Measurements from ENCODE around the gene MRM1. TPM values are rescaled to one million over a fixed set of nuclear protein-coding genes. Genes with fewer than 3 reads are reported as not detected.

MRM1 gene
- total and polyA plus RNA-seq, 9 of the 15 experiments (the other 6 are each of a cell fraction or from before 2014, with no cell fraction given): 0.61 to 28.4 (median 21.5) TPM

DNA sequence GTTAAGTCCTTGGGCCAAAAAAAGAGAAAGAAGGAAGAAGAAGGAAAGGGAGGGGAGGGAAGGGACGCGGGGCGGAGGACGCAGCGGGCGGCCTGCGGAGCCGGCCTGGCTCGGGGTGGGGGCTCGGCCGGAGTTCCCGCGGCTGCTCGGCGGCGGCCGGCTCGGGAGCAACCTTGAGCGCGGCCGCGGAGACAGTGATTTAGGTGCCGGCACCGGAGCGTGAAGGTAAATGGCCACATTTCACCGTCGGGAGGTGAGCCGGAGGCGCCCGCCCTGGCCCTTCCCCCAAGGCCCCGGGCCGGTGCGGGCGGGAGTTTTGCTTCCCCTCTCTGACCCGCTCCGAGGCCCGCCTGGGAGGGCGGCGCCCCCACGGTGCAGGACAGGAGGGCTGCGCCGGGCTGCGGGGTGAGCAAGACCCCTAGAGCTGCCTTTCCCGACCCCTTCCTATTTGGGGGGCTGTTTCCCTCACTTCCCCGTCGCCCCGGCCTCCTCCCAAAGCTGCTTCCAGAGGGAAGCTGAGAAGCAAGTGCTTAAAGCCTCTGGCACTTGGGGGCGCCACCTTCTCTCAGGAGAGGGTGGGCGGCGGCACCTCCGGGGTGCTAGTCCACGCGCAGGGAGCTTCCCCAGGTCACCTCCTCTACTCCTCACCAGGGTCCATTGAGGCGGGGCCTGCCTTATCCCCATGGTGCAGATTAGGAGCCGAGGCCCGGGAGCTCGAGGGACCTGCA is 56.5 kb downstream of the MRM1 start (continued):
- no peak for TF ChIP-seq EWSR1 (IDR thresholded peaks at IDR 0.05; ENCODE audit: borderline replicate concordance, low read depth, partially characterized antibody)
- TF ChIP-seq EZH2 (IDR thresholded peaks at IDR 0.05; ENCODE audit: borderline replicate concordance, low read depth, low read length): no peak
- no peak for TF ChIP-seq EGR1 (conservative IDR thresholded peaks at IDR 0.05)
- TF ChIP-seq, protein P1, sequence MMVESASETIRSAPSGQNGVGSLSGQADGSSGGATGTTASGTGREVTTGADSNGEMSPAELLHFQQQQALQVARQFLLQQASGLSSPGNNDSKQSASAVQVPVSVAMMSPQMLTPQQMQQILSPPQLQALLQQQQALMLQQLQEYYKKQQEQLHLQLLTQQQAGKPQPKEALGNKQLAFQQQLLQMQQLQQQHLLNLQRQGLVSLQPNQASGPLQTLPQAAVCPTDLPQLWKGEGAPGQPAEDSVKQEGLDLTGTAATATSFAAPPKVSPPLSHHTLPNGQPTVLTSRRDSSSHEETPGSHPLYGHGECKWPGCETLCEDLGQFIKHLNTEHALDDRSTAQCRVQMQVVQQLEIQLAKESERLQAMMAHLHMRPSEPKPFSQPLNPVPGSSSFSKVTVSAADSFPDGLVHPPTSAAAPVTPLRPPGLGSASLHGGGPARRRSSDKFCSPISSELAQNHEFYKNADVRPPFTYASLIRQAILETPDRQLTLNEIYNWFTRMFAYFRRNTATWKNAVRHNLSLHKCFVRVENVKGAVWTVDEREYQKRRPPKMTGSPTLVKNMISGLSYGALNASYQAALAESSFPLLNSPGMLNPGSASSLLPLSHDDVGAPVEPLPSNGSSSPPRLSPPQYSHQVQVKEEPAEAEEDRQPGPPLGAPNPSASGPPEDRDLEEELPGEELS (CRISPR knock-in tag; IDR thresholded peaks at IDR 0.05; ENCODE audit: borderline replicate concordance): no peak
- TF ChIP-seq ERF (CRISPR knock-in tag; IDR thresholded peaks at IDR 0.05): no peak
- TF ChIP-seq, protein P2, sequence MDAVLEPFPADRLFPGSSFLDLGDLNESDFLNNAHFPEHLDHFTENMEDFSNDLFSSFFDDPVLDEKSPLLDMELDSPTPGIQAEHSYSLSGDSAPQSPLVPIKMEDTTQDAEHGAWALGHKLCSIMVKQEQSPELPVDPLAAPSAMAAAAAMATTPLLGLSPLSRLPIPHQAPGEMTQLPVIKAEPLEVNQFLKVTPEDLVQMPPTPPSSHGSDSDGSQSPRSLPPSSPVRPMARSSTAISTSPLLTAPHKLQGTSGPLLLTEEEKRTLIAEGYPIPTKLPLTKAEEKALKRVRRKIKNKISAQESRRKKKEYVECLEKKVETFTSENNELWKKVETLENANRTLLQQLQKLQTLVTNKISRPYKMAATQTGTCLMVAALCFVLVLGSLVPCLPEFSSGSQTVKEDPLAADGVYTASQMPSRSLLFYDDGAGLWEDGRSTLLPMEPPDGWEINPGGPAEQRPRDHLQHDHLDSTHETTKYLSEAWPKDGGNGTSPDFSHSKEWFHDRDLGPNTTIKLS (IDR thresholded peaks at IDR 0.05; ENCODE audit: borderline replicate concordance, low read depth): no peak
- no peak for TF ChIP-seq HCFC1 (IDR thresholded peaks at IDR 0.05; ENCODE audit: low read depth, low read length)
- TF ChIP-seq, protein P3, sequence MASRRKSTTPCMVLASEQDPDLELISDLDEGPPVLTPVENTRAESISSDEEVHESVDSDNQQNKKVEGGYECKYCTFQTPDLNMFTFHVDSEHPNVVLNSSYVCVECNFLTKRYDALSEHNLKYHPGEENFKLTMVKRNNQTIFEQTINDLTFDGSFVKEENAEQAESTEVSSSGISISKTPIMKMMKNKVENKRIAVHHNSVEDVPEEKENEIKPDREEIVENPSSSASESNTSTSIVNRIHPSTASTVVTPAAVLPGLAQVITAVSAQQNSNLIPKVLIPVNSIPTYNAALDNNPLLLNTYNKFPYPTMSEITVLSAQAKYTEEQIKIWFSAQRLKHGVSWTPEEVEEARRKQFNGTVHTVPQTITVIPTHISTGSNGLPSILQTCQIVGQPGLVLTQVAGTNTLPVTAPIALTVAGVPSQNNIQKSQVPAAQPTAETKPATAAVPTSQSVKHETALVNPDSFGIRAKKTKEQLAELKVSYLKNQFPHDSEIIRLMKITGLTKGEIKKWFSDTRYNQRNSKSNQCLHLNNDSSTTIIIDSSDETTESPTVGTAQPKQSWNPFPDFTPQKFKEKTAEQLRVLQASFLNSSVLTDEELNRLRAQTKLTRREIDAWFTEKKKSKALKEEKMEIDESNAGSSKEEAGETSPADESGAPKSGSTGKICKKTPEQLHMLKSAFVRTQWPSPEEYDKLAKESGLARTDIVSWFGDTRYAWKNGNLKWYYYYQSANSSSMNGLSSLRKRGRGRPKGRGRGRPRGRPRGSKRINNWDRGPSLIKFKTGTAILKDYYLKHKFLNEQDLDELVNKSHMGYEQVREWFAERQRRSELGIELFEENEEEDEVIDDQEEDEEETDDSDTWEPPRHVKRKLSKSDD (conservative IDR thresholded peaks at IDR 0.05; ENCODE audit: low read length): no peak
- TF ChIP-seq TAF1 (IDR thresholded peaks at IDR 0.05; ENCODE audit: control insufficient read depth, extremely low read depth, insufficient read depth, low read length, severe bottlenecking): no peak
- peak; percentile 14 to 66; a peak in 2 of 4 replicates for TF ChIP-seq RAD21 (CRISPR knock-in tag; conservative IDR thresholded peaks at IDR 0.05 in 1 of 2, IDR thresholded peaks at IDR 0.05 in 1 of 2)
- TF ChIP-seq ARID2 (IDR thresholded peaks at IDR 0.05): no peak
- no peak for TF ChIP-seq RBM22 (IDR thresholded peaks at IDR 0.05; ENCODE audit: low read depth, low read length, poor library complexity, severe bottlenecking)
- TF ChIP-seq ZBTB7A (IDR thresholded peaks at IDR 0.05; ENCODE audit: borderline replicate concordance, control insufficient read depth, low read depth, low read length): no peak
- TF ChIP-seq PTTG1 (tag; IDR thresholded peaks at IDR 0.05; ENCODE audit: low read depth): no peak
- TF ChIP-seq ZZZ3 (IDR thresholded peaks at IDR 0.05): no peak
- no peak for TF ChIP-seq MCM3 (IDR thresholded peaks at IDR 0.05)
- TF ChIP-seq, protein P4, sequence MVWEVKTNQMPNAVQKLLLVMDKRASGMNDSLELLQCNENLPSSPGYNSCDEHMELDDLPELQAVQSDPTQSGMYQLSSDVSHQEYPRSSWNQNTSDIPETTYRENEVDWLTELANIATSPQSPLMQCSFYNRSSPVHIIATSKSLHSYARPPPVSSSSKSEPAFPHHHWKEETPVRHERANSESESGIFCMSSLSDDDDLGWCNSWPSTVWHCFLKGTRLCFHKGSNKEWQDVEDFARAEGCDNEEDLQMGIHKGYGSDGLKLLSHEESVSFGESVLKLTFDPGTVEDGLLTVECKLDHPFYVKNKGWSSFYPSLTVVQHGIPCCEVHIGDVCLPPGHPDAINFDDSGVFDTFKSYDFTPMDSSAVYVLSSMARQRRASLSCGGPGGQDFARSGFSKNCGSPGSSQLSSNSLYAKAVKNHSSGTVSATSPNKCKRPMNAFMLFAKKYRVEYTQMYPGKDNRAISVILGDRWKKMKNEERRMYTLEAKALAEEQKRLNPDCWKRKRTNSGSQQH (CRISPR knock-in tag; IDR thresholded peaks at IDR 0.05): no peak
- TF ChIP-seq SNIP1 (IDR thresholded peaks at IDR 0.05; ENCODE audit: low read depth): no peak
- TF ChIP-seq HDGF (IDR thresholded peaks at IDR 0.05): no peak
- TF ChIP-seq SMARCA5 (IDR thresholded peaks at IDR 0.05): no peak
